RWPE1 (cell line): ENCODE data around the gene SLC17A8.

ENCODE experiments used
- CTCF ChIA-PET: fragments of 350-600 bp; sonication (Branson Sonifier 250); formaldehyde crosslinking; extraction: SDS; loops from one replicate; lab custom pipeline; 2021; lab: Yijun Ruan, JAX
- POLR2A ChIA-PET: fragments of 400-600 bp; formaldehyde crosslinking; extraction: SDS; loops from one replicate; lab custom pipeline; 2020; ENCODE audit warnings: antibody characterized with exemption; ENCODE audit not compliant: low non-redundant PET; lab: Yijun Ruan, JAX
- DNase-seq: peaks from one replicate; pipeline ENCODE4 v3.0.0; 2012; ENCODE audit warnings: low spot score
- H3K27ac ChIP-seq: fragments of 450-650 bp; 2 replicates; pipeline ENCODE4 v1.5.1; 2017
- CTCF ChIP-seq: fragments of 450-650 bp; conservative IDR thresholded peaks from 2 replicates; pipeline ENCODE4 v1.5.1; 2017; ENCODE audit warnings: low read depth, mild to moderate bottlenecking

The SLC17A8 gene

DNA sequence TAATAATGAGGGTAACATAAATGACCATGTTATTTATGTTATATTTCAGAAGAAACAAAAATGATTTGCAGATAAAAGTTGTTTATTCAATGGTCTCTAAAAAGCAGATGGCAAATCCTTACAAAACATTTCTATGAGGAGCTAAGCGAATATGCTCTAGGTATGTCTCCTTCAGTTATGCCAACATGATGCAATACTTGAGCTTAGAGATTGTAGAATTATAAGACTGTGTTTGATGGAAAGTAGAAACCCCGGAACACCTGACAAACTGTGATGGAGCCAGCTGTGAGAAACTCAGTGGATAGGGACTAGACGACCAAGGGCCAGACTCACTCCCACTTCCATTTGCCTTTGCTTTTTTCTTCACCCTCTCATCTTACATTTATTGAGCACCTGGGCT lies 99.0 kb downstream of the SLC17A8 start:
- ChIA-PET POLR2A (no interaction called here), CTCF (no interaction called here)
- no peak overlapping the region for H3K27ac ChIP-seq
- no peak for TF ChIP-seq CTCF
- no peak for DNase-seq

DNA sequence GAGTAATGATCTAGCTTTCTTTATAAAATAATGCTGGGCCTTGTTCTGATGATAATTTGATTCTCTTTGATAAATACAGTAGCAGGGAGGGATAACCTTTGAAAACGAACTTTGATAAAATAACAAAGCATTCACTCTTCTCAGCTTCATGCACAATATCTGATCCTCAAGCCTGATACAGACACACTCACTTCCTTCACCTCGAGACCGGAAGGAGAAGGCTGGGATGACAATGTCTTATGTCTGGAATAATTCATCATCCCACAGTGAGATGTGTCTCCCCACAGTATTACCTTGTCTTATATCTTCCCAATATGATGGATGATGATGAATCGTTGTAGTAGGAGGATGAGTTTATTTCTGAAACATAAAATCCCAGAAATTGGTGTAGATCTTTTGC lies 101.3 kb downstream of the SLC17A8 start:
- DNase-seq, result no peak
- TF ChIP-seq CTCF, result no peak
- POLR2A ChIA-PET, result no interaction called here
- H3K27ac ChIP-seq, result no peak overlapping the region
- CTCF ChIA-PET, result no interaction called here

DNA sequence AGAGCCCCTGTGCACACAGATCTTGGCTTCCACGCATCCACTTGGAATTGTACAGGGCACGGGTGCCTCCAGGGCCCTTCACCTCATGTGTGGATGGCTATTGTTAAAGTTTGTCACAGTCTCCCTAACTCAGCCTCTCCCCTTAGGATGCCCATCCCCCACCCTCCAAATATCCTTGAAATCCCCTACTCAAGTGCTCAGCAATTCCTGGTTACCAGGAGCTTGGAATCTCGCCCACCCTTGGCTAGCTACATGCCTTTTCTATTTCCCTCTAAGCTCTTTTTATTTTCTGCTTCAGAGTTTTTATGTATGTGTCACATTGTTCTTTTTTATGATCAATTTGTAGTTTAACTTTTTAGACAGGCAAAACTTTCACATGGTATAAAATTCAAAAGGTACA lies 103.8 kb downstream of the SLC17A8 start:
- POLR2A ChIA-PET, result no interaction called here
- no peak for DNase-seq

DNA sequence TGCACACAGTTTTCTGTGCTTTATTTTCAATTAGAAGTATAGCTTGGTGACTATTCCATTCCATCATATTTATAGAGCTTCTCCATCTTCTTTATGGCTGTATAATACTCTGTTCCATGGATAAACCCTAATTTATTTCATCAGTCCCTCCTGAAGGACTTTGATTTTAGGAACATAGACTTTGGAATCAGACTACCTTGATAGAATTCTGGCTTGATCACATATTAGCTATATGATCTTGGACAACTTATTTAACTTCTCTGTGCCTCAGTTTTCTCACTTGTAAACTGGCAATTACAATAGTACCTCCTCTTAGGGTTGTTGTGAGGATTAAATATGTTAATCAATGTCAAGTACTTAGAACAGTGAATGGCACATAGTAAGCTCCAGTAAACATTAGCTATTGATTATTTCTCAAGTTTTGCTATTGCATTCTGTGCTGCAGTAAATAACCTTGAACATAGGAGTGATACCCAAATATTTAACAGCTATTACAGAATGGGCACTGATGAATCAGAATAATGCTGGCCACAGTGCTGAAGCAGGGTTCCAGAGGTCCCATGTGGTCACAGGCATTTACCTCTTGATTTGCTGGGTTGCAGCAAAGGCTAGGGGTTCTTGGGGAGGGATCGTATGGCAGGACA lies 104.6 kb downstream of the SLC17A8 start:
- DNase-seq, result no peak
- ChIA-PET POLR2A (no interaction called here), CTCF (interaction anchor here (0.6 to 0.7 kb wide), 2 partner anchors 224 to 1410 kb away, joined by 3 read pairs; no protein-coding TSS in a partner anchor)
- H3K27ac ChIP-seq, result no peak overlapping the region
- TF ChIP-seq CTCF, result no peak

More for the DNA sequence above, 103.8 kb downstream of the SLC17A8 start:
- TF ChIP-seq CTCF, result no peak
- no peak overlapping the region for H3K27ac ChIP-seq
- CTCF ChIA-PET, result interaction anchor here (0.6 to 0.7 kb wide), 2 partner anchors 281 to 1410 kb away, joined by 3 read pairs; no protein-coding TSS in a partner anchor

DNA sequence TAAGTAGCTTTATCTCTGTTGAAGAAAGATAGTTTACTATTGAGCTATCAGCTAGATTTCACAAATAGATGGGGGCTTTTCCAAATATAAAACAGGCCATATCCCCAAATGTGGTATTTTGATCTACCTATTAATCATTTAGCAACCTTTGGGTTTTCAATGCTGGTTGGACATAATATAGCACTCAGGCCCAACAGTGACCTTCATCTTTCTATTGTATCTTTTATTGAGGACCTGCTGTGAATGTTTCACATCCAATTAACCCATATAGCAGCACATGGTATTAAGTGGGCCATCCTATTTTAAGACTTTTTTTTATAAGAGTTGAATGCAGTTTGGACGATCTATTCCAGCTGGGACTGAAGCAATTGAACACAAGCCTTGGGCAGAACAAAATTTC lies 106.8 kb downstream of the SLC17A8 start:
- DNase-seq, result no peak
- no peak overlapping the region for H3K27ac ChIP-seq
- TF ChIP-seq CTCF, result no peak
- POLR2A ChIA-PET, result no interaction called here
- CTCF ChIA-PET, result interaction anchor here (0.7 to 0.8 kb wide), 2 partner anchors 21 to 79 kb away, joined by 3 read pairs; no protein-coding TSS in a partner anchor

GRCh38 chr12:100464529-100464928 lies 107.7 kb downstream of the SLC17A8 start:
- POLR2A ChIA-PET, result no interaction called here

More at GRCh38 chr12:100464529-100464928, 107.7 kb downstream of the SLC17A8 start:
- no peak for DNase-seq
- no peak for TF ChIP-seq CTCF
- H3K27ac ChIP-seq, result no peak overlapping the region
- CTCF ChIA-PET, result no interaction called here
